GM18511 (cell line): ENCODE data around the gene RNF43.

Experiments
- ATAC-seq: cut with Tn5 transposase; IDR thresholded peaks from one replicate; pipeline ENCODE4 v1.9.1; 2021; ENCODE audit warnings: mild to moderate bottlenecking, moderate library complexity; ENCODE audit not compliant: unreplicated experiment

The RNF43 gene

DNA sequence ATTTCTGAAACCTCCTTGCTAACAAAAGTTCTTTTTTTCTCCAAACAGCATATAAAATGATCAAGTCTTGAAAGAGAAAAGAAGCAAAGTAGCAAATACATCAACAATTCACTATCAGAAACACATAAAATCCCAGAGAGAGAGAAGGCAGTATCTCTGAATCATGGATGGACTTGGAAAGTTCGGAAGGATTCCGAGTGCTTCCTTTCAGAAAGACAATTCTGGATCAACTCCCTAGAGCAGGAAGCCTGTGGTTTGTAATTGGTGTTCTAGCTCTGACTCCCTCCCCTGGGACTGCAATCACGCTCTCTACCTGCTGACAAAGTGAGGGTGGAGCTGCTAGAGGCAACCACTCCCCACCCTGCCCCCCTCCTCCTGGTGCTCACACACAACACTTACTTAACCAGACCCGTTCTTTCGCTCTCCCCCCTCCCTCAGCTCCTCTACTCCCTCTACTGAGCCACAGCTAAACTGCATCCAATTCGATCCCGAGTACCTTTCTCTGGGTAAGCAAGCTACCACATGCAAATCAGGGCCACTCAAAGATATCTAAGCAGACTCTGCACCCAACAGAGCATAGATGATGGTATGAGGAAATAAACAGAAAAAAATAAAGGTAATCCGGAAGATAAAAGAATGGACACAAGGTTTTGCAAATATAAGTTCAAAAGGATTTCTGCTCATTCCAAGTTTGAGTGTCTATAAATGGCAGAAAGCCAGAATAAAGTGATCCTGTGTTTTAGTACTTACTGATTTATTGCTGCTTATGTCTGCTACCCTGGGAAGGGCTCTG lies at the start of gene RNF43:
TSS of gene RNF43 (minus strand) at position 235 of the 793 bp plus-strand sequence. CDS start 1,957 bp downstream, outside the sequence.
- ATAC-seq: peak; percentile 99

DNA sequence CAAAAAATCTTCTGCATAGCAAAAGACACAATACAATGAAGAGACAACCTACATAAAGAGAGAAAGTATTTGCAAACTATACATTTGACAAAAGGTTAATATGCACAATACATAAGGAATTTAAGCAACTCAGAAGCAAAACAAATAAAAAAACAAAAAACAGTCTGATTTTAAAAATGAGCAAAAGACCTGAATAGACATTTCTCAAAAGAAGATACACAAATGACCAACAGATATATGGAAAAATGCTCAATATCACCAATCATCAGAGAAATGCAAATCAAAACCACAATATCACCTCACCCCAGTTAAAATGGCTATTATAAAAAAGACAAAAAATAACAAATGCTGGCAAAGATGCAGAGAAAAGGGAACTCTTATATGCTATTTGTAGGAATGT lies 38.2 kb upstream of the RNF43 start:
- ATAC-seq: no peak

GRCh38 chr17:58452738-58453137 lies 35.4 kb upstream of the RNF43 start:
- ATAC-seq: no peak

- no peak for ATAC-seq
Measured at GRCh38 chr17:58447039-58447975, 30.0 kb upstream of the RNF43 start.

GRCh38 chr17:58446086-58446485 lies 28.8 kb upstream of the RNF43 start:
- no peak for ATAC-seq

DNA sequence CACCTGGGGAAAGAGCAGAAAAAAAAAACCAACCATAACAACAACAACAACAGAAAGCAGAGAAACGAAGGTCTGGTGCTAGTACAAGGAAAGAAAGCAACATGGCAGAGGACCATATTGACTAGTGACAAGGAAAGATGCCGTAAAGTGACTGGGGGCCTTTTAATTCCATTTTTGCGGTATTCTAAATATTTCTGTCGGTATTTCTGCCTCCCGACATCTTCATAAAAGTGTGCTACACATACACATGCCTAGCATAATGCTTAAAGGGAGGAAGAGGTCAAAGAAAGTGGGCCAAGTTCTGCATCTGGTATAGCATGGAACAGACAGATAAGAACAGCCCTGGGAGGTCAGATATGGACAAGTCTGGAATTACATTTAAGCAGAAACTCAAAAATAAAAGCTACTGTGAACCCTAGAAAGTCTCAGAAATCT lies 19.5 kb upstream of the RNF43 start:
- no peak for ATAC-seq

DNA sequence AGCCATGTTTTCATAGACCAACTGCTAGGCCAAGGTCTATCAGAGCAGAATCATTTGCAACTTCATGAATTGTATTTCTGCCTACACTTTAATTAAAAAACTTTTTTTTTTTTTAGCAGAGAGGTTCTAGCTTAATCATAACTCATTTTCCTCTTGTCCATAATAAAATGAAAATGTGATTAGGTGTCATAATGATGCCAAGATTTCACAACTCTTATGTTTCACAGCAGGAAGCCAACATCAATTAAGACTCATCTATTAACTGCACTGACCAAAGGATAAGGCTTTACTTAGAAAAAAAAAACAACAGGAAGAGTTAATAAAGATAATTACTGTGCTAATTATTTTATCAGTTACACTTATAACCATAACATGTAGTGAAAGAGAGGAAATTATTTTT lies 18.9 kb upstream of the RNF43 start:
- no peak for ATAC-seq

DNA sequence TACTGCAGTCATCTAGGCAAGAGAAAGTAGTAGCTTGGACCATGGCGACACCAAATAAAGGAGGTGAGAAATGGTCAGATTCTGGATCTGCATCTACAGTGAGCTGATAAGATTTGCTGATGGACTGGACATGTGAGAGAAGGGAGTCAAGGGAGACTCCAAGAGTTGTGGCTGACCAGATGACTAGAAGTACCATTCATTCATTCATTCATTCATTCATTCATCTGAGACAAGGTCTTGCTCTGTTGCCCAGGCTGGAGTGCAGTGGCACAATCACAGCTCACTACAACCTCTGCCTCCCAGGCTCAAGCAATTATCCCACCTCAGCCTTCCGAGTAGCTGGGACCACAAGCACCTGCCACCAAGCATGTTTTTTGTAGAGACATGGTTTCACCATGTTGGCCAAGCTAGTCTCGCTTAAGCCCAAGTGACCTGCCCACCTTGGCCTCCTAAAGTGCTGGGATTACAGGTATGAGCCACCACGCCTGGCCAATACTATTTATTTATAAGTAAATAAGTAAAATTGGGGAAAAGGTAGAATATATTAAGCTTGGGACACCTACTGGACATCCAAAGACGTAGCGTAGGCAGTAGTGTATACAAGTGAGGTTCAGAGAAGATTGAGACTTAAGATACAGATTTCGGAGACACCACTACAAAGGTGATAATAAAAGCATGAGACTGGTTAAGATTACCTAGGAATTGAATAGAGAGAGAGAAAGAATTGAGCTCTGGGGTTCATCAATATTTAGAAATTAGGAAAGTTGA lies 15.7 kb upstream of the RNF43 start:
- no peak for ATAC-seq

DNA sequence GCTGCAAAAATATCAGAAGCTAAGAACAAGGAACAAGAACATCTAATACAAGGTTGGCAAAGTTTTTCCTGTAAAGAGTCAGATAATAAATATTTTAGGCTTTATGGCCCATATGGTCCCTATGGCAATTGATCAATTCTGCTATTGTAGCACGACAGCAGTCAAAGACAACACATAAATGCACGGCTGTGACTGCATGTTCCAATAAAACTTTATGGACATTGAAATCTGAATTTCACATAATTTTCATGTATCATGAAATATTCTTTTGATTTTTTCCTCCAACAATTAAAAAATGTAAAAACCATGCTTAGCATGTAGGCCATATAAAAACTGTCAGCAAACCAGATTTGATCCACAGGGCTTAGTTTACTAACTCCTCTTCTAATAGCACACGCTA lies 10.5 kb upstream of the RNF43 start:
- ATAC-seq: no peak

DNA sequence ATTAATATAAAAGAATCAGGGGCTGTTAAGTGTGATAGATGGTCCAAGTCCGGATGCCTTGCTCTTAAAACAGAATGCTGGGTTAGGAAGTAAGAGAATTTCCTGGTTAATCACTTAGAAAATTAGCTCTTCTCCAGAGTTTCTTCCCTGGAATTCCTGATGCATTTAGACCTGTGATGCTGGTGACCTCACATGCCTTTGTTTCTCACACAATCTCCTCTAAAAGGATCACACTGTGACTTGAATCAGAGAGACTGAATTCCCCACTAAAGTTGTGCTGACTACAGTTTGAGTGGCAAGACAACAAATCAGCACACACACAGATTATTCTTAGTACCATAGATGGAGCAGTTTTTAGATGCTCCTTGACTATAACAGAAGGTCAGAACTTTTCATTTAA lies 4.4 kb upstream of the RNF43 start:
- no peak for ATAC-seq

DNA sequence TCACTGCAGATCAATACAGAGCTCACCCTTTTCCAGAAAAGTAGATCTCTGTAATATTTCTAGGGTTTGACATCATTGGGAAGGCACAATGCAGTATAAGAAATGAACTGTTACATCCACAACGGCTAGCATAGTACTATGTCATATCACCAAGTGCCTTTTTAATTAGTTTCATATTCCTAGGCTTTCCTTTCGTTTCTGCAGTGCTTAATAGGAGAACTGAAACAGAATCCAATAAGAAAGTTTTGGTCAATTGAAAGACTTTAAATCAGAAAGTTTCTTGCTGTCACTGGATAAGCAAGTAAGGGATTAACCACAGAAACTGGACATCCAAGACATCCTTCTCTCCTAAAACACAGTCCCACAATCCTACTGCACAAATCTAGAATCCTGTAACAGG lies 3.5 kb upstream of the RNF43 start:
- no peak for ATAC-seq

DNA sequence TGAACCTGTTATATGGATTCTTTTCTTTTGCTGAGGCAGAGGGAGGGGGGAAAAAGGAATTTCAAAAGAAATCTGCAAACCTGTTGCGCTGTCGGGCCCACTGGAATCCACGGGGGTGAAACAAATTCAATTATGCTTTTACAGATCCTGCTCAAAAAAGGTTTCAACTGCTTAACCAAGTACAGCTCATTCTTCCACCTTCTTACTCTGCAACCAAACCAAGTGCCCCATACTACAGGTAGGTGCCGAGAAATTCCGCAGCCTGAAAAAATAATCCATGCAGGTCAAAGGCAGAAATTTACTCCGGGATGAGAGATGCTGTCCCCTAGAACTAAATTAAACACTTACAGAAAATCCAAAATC lies 416 bp downstream of the RNF43 start:
- ATAC-seq: no peak

DNA sequence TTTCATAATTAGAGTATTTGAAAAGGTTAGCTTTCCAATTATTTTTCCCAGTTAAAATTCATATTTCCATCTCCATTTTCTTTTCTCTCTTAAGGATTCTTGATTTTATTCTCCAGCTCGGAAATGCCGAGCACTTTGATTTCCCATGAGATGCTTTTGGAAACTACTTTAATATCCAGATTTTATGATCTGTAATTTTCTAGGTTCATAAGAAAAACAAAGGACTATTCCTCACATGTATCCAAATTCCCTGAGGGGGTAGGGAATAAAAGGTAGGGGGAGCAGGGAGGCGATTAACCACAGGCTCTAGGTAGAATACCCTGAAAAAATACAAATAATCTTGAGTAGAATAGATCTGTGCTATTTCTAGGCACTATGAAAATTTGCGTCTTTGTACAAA lies 938 bp downstream of the RNF43 start:
- no peak for ATAC-seq

GRCh38 chr17:58415371-58416055 lies 1.8 kb downstream of the RNF43 start:
- ATAC-seq: no peak

GRCh38 chr17:58414596-58414997 lies 2.7 kb downstream of the RNF43 start:
- ATAC-seq: no peak

- ATAC-seq: no peak
Measured at GRCh38 chr17:58413684-58414083, 3.6 kb downstream of the RNF43 start.

- ATAC-seq: no peak
Measured at GRCh38 chr17:58412961-58413586, 4.3 kb downstream of the RNF43 start.

GRCh38 chr17:58412064-58412703 lies 5.2 kb downstream of the RNF43 start:
- no peak for ATAC-seq

GRCh38 chr17:58411408-58411894 lies 5.9 kb downstream of the RNF43 start:
- no peak for ATAC-seq
